Activated T-cell treated with anti-CD3 and anti-CD28 coated beads for 48 hours (primary cell): ENCODE results near the gene MRPS34.
"Not testable (repeated sequence)": the region's sequence is repeated elsewhere in the genome, so short reads cannot be mapped to it uniquely, and the experiment has no call there.

Source experiments
- DNase-seq: peaks from one replicate; pipeline ENCODE4 v3.0.0-alpha.2; 2020; ENCODE audit warnings: low read depth

The MRPS34 gene

GRCh38 chr16:1749152-1750117 is 23.5 kb downstream of the MRPS34 start:
- no peak for DNase-seq

- DNase-seq = no peak
Measured at GRCh38 chr16:1747934-1748333, 25.0 kb downstream of the MRPS34 start.

- no peak for DNase-seq
Measured at GRCh38 chr16:1746693-1747195, 26.2 kb downstream of the MRPS34 start.

DNA sequence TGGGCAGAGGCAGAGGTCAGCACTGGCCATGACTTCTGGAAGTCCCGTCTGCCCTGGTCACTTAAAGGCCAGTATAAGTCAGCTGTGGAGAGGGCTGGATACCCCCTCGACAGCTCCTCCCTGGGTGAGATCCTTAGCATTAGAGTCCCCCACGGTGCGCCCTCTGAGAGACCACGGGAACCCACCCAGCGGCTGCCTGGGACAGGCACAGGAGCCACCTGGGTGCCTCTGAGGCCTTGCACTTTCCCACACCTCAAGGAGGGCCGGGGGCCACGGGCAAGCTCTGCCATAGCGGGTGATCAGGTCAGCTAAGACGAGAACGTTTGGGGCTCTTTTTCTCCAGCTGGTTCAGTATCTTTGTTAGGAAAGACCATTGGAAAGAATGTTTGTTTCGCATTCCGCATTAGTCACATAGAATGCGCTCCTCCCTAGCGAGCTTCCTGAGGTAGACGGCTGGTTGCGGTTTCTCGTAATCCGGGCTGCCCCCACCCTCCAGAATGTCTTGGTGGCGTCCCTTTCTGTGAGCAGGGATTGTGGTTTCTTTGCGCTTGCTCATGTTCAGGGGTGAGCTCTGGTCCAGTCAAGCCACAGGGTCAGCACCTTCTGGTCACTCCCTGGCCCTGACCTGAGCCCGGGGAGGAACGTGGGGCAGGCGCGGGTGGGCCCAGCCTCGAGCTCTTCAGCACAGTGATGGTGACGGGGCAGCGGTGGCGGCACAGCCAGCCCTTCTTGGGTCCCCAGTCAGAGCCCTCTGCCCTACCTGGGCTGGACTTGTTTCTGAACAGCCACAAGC is 26.8 kb downstream of the MRPS34 start:
- DNase-seq = no peak

DNA sequence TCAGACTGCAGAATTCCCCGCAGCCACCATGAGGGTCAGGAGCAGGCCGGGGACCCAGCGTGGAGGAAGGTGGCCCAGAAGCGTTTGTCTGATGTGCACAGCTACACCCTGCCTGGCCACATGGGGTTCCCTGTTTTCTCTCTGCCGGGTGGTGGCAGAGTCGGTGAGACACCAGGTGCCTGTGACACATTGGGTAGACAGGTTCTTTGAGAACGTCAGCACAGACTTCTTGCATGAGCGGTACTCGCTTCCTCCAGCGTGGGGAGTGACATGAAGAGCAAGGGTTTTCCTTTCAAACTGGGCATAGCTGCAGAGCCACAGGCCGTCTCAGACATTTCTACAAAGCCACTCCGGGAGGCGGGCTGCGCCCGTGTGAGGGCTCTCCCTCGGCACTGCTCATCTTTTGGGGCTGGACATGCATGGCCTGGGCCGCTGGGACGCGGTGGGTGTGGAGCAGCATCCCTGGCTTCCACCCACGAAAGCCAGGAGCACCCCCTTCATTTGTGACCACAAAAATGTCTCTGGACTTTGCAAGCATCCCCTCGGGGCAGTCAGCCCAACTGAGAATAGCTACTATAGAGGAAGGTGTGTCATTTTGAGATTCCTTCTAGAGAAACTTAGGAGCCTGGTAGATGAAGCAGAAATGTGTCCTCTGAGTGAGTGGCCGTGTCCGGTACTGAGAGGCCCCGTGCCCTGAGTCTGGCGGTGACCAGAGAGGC is 27.6 kb downstream of the MRPS34 start:
- no peak for DNase-seq

DNA sequence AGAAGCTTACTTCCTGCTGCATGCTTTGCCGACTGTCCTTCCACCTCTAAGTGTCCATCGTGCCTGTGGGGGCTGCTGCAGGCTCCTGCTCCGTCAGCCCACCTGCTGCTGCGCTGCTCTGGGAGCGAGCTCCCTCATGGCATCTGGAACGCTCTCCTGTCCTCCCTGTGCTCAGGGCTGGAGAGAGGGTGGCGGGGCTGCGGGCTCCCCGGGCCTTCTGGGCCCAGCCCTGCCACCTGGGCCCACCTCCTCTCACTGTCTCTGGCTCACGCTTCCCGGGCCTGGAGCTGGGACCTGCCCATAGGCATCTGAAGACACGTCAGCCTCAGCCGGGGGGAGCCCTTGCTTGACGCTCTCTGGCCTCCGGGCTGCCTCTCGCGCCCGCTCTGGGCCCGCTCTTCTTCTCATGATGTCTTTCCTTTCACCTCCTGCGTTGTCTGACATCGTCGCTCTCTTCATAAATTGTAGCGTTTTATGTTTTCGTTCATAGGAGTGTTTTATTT is 28.5 kb downstream of the MRPS34 start:
- DNase-seq = no peak

DNA sequence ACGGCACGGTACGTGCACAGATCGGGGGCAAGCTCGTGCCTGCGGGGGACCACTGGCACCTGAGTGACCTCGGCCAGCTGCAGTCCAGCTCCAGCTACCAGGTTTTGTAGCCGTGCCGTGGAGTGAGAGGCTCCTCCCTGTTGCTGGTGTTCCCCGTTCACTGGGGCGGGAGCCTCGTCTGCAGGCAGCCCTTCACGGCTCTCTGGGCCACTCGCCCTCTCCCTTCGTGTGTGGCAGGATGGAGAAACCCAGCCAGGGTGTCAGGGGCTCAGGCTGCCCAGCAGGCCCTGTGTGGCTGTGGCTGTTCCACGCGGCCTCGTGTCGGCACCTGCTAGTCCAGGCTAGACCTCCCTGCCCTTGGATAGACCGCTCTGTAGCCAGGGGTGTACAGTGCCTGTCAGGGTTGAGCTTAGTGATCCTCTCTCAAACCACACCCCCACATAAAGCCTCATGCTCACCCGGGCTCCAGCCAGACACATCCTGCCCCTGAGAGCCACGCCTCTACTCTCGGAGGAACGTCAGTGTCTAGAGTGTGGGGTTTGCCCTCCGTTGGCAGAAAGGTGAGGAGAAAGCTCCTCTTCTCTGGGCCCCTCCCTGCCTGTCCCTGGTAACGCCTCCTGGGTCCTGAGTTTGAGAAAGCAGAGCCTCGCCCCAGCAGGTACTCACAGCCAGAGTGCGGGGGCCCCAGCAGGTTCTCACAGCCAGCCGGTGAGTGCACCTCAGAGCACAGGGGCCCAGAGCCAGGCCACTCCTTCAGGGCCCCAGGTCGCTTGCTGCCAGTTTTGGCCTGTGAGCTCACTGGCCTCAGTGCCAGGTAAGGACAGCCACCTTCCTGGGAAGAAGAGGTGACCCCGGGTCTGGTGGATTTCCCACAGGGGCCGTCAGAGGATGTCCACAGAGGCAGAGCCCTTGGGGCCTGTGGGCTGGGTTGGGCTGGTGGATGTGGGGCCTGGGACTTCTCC is 29.3 kb downstream of the MRPS34 start:
- no peak for DNase-seq

GRCh38 chr16:1741553-1742165 is 31.3 kb downstream of the MRPS34 start:
- DNase-seq = no peak

DNA sequence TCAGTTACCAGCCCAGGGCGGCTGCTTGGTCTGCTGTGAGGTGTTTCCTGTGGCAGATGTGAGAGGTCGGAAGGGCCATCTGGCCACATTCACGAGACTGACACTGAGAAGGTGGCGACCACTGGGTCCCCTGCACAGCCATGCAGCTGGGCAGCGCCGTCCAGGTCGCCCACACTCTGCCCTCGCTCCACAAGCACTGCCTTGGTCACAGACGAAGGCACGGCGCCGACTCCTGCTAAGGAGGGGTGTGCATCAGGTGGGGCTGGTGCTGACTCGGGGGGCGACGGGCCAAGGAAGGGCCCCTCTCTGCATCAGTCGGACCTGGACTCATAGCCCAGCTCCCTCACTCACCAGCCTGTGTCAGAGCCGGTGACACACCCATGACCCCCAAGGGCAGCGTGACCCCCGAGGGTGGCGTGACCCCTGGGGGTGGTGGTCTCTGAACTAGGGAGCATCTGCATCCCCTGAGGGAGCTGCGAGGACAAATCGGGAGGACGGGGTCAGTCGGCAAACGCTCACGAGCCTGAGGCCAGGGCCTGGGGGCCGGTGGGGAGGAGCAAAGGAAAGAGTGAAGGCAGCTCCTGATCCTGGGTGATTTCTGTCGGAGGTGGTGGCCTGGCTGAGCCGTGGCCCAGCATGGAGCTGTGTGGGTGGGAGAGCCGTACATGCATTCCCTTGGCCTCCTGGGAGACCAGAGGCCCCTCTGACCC is 32.0 kb downstream of the MRPS34 start:
- DNase-seq = no peak

DNA sequence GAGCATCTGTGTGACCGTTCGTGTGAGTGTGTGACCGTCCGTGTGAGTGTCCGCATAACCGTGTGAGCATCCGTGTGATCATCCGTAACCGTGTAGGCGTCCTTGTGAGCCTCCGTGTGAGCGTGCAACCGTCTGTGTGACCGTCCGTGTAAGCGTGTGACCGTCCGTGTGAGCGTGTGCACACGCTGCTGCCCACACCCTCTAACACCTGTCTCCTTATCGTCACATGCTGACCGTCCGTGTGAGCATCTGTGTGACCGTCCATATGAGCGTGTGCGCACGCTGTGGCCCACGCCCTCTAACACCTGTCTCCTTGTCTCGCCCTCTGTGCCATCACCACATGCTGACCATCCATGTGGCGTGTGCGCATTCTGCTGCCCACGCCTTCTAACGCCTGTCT is 32.7 kb downstream of the MRPS34 start:
- DNase-seq = no peak

DNA sequence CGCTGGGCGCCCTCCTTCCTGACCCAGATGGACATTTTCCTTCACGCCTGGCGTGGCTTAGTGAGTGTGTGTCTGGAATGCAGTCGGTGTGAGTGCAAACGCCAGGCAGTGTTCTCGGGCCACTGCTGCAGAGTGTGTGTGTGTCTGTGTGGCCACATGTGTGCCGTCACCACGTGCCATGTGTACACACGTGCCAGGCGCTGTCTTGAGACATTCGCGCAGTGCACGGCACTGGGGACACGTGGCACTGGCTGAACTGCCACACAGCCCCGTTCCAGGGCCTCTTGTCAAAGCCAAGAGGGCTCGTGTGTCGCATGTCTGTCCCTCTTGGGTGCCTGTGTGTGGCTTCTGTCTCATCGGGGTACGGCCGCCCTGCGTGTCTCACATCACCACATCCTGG is 38.1 kb downstream of the MRPS34 start:
- no peak for DNase-seq

GRCh38 chr16:1734123-1734522 is 38.8 kb downstream of the MRPS34 start:
- DNase-seq = no peak

- not testable (repeated sequence) for DNase-seq
Measured at GRCh38 chr16:1732551-1732987, 40.4 kb downstream of the MRPS34 start.

DNA sequence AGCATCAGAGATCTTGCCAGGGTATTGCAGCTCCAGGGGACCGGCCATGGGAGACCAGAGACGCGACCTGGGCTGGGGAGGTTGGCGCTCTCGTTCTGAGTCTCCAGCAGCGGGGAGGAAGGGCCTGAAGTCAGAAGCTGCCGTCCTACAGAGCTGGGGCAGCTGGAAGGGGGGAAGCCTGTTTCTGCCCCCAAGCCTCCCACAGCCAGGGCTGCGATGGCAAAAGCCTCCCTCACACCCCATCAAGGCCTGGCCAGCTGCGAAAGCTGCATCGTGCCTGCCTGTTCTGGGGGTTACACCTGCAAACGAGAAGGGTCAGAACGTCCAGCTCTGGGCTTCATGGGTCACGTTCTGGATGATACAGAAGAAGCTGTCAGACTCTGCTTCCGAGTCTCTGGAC is 40.9 kb downstream of the MRPS34 start:
- DNase-seq = no peak

DNA sequence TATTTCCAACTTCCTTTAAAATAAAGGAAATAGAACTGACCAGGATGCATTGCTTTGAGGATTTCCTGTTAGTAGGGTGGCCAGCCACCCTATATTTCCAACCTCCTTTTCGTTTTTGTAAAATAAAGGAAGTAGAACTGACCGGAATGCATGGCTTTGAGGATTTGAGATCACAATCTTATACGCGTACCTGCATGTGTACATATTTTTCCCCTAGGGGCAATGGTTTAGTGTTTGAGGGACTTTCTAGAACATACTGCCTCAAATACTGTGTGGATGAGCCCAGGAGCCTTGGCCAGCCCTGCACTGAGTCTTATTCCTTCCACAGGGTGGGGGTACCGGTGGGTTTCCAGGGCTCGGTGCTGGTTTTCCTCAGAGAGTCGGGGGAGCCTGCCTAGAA is 41.3 kb downstream of the MRPS34 start:
- DNase-seq = no peak

DNA sequence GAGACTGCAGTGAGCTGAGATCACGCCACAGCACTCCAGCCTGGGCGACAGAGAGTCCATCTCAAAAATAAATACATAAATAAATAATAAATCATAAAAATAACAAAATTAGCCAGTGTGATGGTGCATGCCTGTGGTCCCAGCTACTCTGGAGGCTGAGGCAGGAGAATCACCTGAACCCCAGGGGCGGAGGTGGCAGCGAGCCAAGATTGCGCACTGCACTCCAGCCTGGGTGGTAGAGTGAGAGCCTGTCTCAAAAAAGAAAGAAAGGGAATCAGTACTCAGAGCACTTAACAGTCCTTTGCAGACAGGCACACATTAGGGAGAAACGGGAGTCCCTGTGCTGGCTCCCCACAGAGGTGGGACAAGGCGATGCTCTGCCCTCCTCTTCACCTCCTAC is 41.9 kb downstream of the MRPS34 start:
- DNase-seq = no peak

DNA sequence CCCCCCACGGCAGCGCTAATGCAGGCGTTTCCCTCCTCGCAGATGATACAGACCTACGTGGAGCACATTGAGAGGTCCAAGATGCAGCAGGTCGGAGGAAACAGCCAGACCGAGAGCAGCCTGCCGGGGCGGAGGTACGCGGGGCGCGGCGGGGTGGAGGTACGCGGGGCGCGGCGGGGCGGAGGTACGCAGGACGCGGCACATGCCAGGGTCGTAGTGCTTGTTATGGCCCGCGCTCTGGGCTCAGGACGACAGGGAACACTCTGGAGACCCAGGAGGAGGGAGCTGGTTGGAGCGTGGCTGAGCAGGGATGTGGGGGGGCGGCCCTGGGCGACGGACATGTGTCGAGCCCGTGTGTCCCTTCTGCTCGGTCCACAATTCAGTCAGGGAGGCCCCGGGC is 43.5 kb downstream of the MRPS34 start:
- DNase-seq = no peak

DNA sequence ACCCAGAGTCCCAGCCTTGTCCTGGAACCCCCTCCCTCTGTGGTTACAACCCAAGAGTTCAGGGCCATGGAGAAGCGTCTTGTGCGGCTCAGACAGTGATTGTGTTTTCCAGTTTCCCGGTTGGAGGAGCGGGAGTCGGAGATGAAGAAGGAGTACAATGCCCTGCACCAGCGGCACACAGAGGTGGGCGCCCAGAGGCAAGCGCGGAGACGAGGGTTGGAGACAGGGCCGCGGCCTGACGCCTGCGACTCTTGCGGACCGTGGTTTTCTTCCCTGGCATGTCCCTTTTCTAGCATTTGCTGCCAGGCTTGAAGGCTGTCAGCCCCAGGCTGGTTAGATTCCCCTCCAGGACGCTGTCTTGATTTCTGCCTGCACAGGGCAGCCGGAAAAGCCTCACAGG is 43.9 kb downstream of the MRPS34 start:
- no peak for DNase-seq
